Measurements from ENCODE around the gene CHD5.

The CHD5 gene

DNA sequence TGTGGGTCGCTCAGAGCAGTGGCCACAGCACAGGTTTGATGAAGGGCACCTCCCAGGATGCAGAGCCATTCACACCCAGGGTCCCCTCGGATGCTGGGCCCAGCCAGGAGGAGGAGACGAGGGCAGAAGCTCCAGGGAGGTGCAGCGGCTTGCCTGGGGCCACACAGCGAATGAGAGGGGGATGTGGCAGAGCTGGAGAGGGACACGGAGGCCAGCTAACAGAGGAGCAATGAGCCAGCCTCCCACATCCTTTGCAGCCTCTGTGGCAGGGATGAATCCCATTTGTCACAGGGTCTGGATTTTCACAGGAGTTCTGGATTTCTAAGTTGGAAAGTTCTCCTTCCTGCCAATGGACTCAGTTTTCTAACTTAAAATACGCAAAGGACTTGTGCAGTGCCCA, 35.9 kb downstream of the CHD5 start:
- Histone ChIP-seq H3K27ac (ENCODE audit: low read depth, low read length) (no peak overlapping the region), H3K79me2 (ENCODE audit: control insufficient read depth, insufficient read depth, low read length, poor library complexity) (no peaks in the 10 kb centered on the region), H3K27me3 (ENCODE audit: insufficient read depth, low read length) (peaks cover 2% of the 10 kb centered on the region), H2BK5ac (ENCODE audit: low read depth, low read length, poor library complexity) (no peak overlapping the region), H4K91ac (ENCODE audit: low read depth, low read length) (no peak overlapping the region), H3K23ac (ENCODE audit: low read length) (no peak overlapping the region), H3K14ac (ENCODE audit: low read length) (no peak overlapping the region), H3K18ac (ENCODE audit: low read length) (no peak overlapping the region), H3K4me2 (ENCODE audit: low read length) (no peak overlapping the region), H3K4me1 (ENCODE audit: control insufficient read depth in 1 of 2, insufficient read depth in 2 of 2, low read length in 2 of 2) (peaks cover 0 to 5% of the 10 kb centered on the region in 2 experiments), H2AK5ac (ENCODE audit: low read length) (no peak overlapping the region), H2BK12ac (ENCODE audit: low read length) (no peak overlapping the region), H4K12ac (ENCODE audit: low read depth, low read length) (no peak overlapping the region), H3K36me3 (ENCODE audit: control insufficient read depth in 1 of 2, insufficient read depth in 2 of 2, low read length in 2 of 2) (no peaks in the 10 kb centered on the region), H3K9ac (ENCODE audit: low read length) (no peak overlapping the region), H3K9me3 (ENCODE audit: insufficient read depth, low read depth, low read length) (peaks cover 2% of the 10 kb centered on the region), H3K4me3 (ENCODE audit: low read depth, low read length) (no peak overlapping the region), H4K8ac (ENCODE audit: low read depth, low read length) (no peak overlapping the region), H3K4ac (ENCODE audit: low read depth, low read length) (no peak overlapping the region), H3K79me1 (ENCODE audit: low read length) (no peaks in the 10 kb centered on the region), H2AFZ (ENCODE audit: insufficient read depth, low read length, poor library complexity) (no peak overlapping the region), H2BK120ac (ENCODE audit: insufficient read depth, low read length, poor library complexity) (no peak overlapping the region)
- no peak for DNase-seq
- no CpG with 5 or more reads among the region's 7 CpGs for WGBS (ENCODE audit: extremely low coverage, insufficient coverage, insufficient read length)

DNA sequence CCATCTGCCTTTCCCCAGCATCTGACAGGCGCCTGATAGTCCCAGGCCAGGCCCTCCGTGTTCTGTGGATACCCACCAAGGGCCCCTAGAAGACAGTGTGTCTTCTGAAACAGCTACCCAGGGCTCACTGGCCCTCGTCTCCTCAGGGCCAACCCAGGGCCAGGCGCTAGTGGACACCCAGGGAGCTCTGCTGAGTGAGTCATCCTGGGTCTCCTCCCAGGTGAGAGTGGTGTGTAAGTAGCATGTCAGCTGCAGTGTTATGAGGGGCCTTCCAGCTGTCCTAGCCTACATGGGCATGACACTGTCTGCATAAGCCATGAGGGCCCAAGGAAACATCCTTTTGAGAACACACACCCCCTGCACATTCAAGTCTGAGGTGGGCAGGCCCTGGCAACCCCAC, 36.7 kb downstream of the CHD5 start:
- no peak overlapping the region for H3K4me3 ChIP-seq (ENCODE audit: low read depth, low read length)
- no peak overlapping the region for H3K9ac ChIP-seq (ENCODE audit: low read length)
- no peaks in the 10 kb centered on the region for H3K27me3 ChIP-seq (ENCODE audit: insufficient read depth, low read length)
- H3K4me1 ChIP-seq (ENCODE audit: control insufficient read depth in 1 of 2, insufficient read depth in 2 of 2, low read length in 2 of 2) = peaks cover 0 to under 1% of the 10 kb centered on the region in 2 experiments
- H4K12ac ChIP-seq (ENCODE audit: low read depth, low read length) = no peak overlapping the region
- no peak for DNase-seq
- WGBS (ENCODE audit: extremely low coverage, insufficient coverage, insufficient read length) = no CpG with 5 or more reads among the region's 4 CpGs
- no peaks in the 10 kb centered on the region for H3K79me2 ChIP-seq (ENCODE audit: control insufficient read depth, insufficient read depth, low read length, poor library complexity)
- H3K23ac ChIP-seq (ENCODE audit: low read length) = no peak overlapping the region
- no peak overlapping the region for H3K27ac ChIP-seq (ENCODE audit: low read depth, low read length)
- H2AFZ ChIP-seq (ENCODE audit: insufficient read depth, low read length, poor library complexity) = no peak overlapping the region
- no peak overlapping the region for H3K18ac ChIP-seq (ENCODE audit: low read length)
- H3K79me1 ChIP-seq (ENCODE audit: low read length) = no peaks in the 10 kb centered on the region
- no peak overlapping the region for H2BK5ac ChIP-seq (ENCODE audit: low read depth, low read length, poor library complexity)
- no peaks in the 10 kb centered on the region for H3K36me3 ChIP-seq (ENCODE audit: control insufficient read depth in 1 of 2, insufficient read depth in 2 of 2, low read length in 2 of 2)
- H3K9me3 ChIP-seq (ENCODE audit: insufficient read depth, low read depth, low read length) = peaks cover 2% of the 10 kb centered on the region
- no peak overlapping the region for H2BK12ac ChIP-seq (ENCODE audit: low read length)
- no peak overlapping the region for H4K91ac ChIP-seq (ENCODE audit: low read depth, low read length)
- H2BK120ac ChIP-seq (ENCODE audit: insufficient read depth, low read length, poor library complexity) = no peak overlapping the region
- no peak overlapping the region for H4K8ac ChIP-seq (ENCODE audit: low read depth, low read length)
- H2AK5ac ChIP-seq (ENCODE audit: low read length) = no peak overlapping the region
- no peak overlapping the region for H3K4me2 ChIP-seq (ENCODE audit: low read length)
- H3K14ac ChIP-seq (ENCODE audit: low read length) = no peak overlapping the region
- H3K4ac ChIP-seq (ENCODE audit: low read depth, low read length) = no peak overlapping the region

DNA sequence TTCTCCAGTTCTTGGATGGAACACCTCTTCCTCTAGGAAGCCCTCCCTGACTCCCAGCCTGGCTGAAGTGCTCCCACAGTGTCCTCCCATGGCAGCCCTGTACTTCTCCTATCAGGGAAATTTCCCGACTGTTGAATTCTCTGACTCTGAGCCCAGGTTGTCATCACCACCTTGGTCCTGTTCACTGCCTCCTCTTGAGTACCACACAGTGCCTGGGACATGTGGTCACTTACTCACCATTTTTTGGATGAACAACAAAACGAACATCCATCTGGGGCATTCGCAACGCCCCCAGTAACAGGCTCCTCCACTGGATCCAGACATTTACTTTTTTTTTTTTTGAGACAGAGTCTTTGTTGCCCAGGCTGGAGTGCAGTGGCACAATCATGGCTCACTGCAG, 37.4 kb downstream of the CHD5 start:
- Histone ChIP-seq H3K4me3 (ENCODE audit: low read depth, low read length) (no peak overlapping the region), H3K79me1 (ENCODE audit: low read length) (no peaks in the 10 kb centered on the region), H3K79me2 (ENCODE audit: control insufficient read depth, insufficient read depth, low read length, poor library complexity) (no peaks in the 10 kb centered on the region), H4K12ac (ENCODE audit: low read depth, low read length) (no peak overlapping the region), H2AK5ac (ENCODE audit: low read length) (no peak overlapping the region), H3K36me3 (ENCODE audit: control insufficient read depth in 1 of 2, insufficient read depth in 2 of 2, low read length in 2 of 2) (no peaks in the 10 kb centered on the region), H2AFZ (ENCODE audit: insufficient read depth, low read length, poor library complexity) (no peak overlapping the region), H3K27me3 (ENCODE audit: insufficient read depth, low read length) (no peaks in the 10 kb centered on the region), H3K9ac (ENCODE audit: low read length) (no peak overlapping the region), H3K4me1 (ENCODE audit: control insufficient read depth in 1 of 2, insufficient read depth in 2 of 2, low read length in 2 of 2) (no peaks in the 10 kb centered on the region), H2BK120ac (ENCODE audit: insufficient read depth, low read length, poor library complexity) (no peak overlapping the region), H3K4ac (ENCODE audit: low read depth, low read length) (no peak overlapping the region), H2BK5ac (ENCODE audit: low read depth, low read length, poor library complexity) (no peak overlapping the region), H3K14ac (ENCODE audit: low read length) (no peak overlapping the region), H3K18ac (ENCODE audit: low read length) (no peak overlapping the region), H4K91ac (ENCODE audit: low read depth, low read length) (no peak overlapping the region), H3K27ac (ENCODE audit: low read depth, low read length) (no peak overlapping the region), H3K4me2 (ENCODE audit: low read length) (no peak overlapping the region), H3K23ac (ENCODE audit: low read length) (no peak overlapping the region), H3K9me3 (ENCODE audit: insufficient read depth, low read depth, low read length) (peaks cover 2% of the 10 kb centered on the region), H2BK12ac (ENCODE audit: low read length) (no peak overlapping the region), H4K8ac (ENCODE audit: low read depth, low read length) (no peak overlapping the region)
- WGBS (ENCODE audit: extremely low coverage, insufficient coverage, insufficient read length) = no CpG with 5 or more reads among the region's 4 CpGs
- DNase-seq = no peak

DNA sequence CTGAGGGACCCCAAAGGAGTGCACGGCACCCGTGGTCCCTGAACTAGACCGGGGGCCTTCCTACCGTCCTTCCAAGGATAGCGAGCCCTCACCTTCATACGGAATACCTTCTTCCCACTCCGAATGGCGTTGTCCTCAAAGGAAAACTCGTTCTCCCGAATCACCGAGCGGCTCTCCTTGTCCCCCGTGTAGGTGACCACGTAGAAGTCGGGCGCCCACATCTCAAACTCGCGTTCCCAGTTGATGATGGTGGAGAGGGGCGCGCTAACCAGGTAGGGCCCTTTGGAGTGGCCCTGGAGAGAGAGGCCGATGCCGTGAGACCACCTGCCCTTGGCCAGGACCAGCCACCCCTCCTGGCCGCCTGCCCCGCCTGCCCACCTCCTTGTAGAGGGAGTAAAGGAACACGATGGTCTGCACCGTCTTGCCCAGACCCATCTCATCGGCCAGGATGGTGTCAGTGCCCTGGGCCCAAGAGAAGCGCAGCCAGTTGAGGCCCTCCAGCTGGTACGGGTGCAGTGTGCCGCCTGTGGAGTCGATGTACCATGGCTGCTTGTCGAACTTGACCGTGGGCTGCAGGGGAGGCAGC, 38.0 kb downstream of the CHD5 start:
- DNase-seq = no peak
- Histone ChIP-seq H3K27me3 (ENCODE audit: insufficient read depth, low read length) (no peaks in the 10 kb centered on the region), H3K4me1 (ENCODE audit: control insufficient read depth in 1 of 2, insufficient read depth in 2 of 2, low read length in 2 of 2) (no peaks in the 10 kb centered on the region), H2BK5ac (ENCODE audit: low read depth, low read length, poor library complexity) (no peak overlapping the region), H3K14ac (ENCODE audit: low read length) (no peak overlapping the region), H3K4me3 (ENCODE audit: low read depth, low read length) (no peak overlapping the region), H3K4ac (ENCODE audit: low read depth, low read length) (no peak overlapping the region), H2BK120ac (ENCODE audit: insufficient read depth, low read length, poor library complexity) (no peak overlapping the region), H3K9ac (ENCODE audit: low read length) (no peak overlapping the region), H3K79me2 (ENCODE audit: control insufficient read depth, insufficient read depth, low read length, poor library complexity) (no peaks in the 10 kb centered on the region), H3K4me2 (ENCODE audit: low read length) (no peak overlapping the region), H3K9me3 (ENCODE audit: insufficient read depth, low read depth, low read length) (no peaks in the 10 kb centered on the region), H2AK5ac (ENCODE audit: low read length) (no peak overlapping the region), H4K91ac (ENCODE audit: low read depth, low read length) (no peak overlapping the region), H4K12ac (ENCODE audit: low read depth, low read length) (no peak overlapping the region), H2BK12ac (ENCODE audit: low read length) (no peak overlapping the region), H4K8ac (ENCODE audit: low read depth, low read length) (no peak overlapping the region), H3K27ac (ENCODE audit: low read depth, low read length) (no peak overlapping the region), H2AFZ (ENCODE audit: insufficient read depth, low read length, poor library complexity) (no peak overlapping the region), H3K23ac (ENCODE audit: low read length) (no peak overlapping the region), H3K36me3 (ENCODE audit: control insufficient read depth in 1 of 2, insufficient read depth in 2 of 2, low read length in 2 of 2) (no peaks in the 10 kb centered on the region), H3K79me1 (ENCODE audit: low read length) (no peaks in the 10 kb centered on the region), H3K18ac (ENCODE audit: low read length) (no peak overlapping the region)
- WGBS (ENCODE audit: extremely low coverage, insufficient coverage, insufficient read length) = no CpG with 5 or more reads among the region's 33 CpGs

Data from trophoblast cell (in vitro differentiated cells and primary cell).